Neural cell (in vitro differentiated cells): ENCODE data around the gene UGP2. TPM values are rescaled to one million over a fixed set of nuclear protein-coding genes. Genes with fewer than 3 reads are reported as not detected.

ENCODE experiments used
- H2AFZ ChIP-seq: fragments of 200-600, 300-800 bp; sonication (generic), shearing (Covaris generic); 2 replicates; pipeline ENCODE4 v1.6.0; 2014; ENCODE audit warnings: low read depth, mild to moderate bottlenecking, antibody characterized with exemption, low read length, moderate library complexity
- H3F3A ChIP-seq: fragments of 200-600 bp; shearing (Covaris generic); 2 replicates; pipeline ENCODE4 v1.6.1; 2016; ENCODE audit warnings: mild to moderate bottlenecking, moderate library complexity, mixed read lengths, antibody characterized with exemption, low read length; ENCODE audit not compliant: insufficient read depth, poor library complexity, severe bottlenecking
- H3K27ac ChIP-seq: fragments of 200-600, 300-800 bp; sonication (generic), shearing (Covaris generic); 2 replicates; pipeline ENCODE4 v1.5.1; 2014; ENCODE audit warnings: mild to moderate bottlenecking, low read length, moderate library complexity
- H3K27me3 ChIP-seq: fragments of 300-800, 200-600 bp; sonication (generic), shearing (Covaris generic); 2 replicates; pipeline ENCODE4 v1.6.0; 2014; ENCODE audit warnings: mild to moderate bottlenecking, low read depth, low read length, moderate library complexity; ENCODE audit not compliant: insufficient read depth
- H3K36me3 ChIP-seq: fragments of 300-800, 200-600 bp; sonication (generic), shearing (Covaris generic); 2 replicates; pipeline ENCODE4 v1.5.1; 2014; ENCODE audit warnings: mild to moderate bottlenecking, antibody characterized with exemption, low read length, moderate library complexity; ENCODE audit not compliant: insufficient read depth
- H3K4me2 ChIP-seq: fragments of 300-800, 200-600 bp; sonication (generic), shearing (Covaris generic); 2 replicates; pipeline ENCODE4 v1.6.0; 2014; ENCODE audit warnings: mild to moderate bottlenecking, low read length
- H3K4me3 ChIP-seq: fragments of 300-800, 200-600 bp; sonication (generic), shearing (Covaris generic); 2 replicates; pipeline ENCODE4 v1.5.1; 2014; ENCODE audit warnings: mild to moderate bottlenecking, low read length, moderate library complexity
- H3K79me2 ChIP-seq: fragments of 200-600 bp; shearing (Covaris generic); replicated peaks from 2 replicates; pipeline ENCODE4 v1.6.0; 2014; ENCODE audit warnings: mild to moderate bottlenecking, low read length, moderate library complexity; ENCODE audit not compliant: insufficient read depth
- H3K9ac ChIP-seq: fragments of 300-800, 200-600 bp; sonication (generic), shearing (Covaris generic); 2 replicates; pipeline ENCODE4 v1.6.1; 2016; ENCODE audit warnings: mild to moderate bottlenecking, low read length, mixed read lengths
- H3K9me2 ChIP-seq: fragments of 200-600 bp; shearing (Covaris generic); 2 replicates; pipeline ENCODE4 v1.6.1; 2016; ENCODE audit warnings: mild to moderate bottlenecking, low read length, mixed read lengths; ENCODE audit not compliant: insufficient read depth
- H3K9me3 ChIP-seq: fragments of 200-600, 300-800 bp; sonication (generic), shearing (Covaris generic); 2 replicates; pipeline ENCODE4 v1.6.1; 2016; ENCODE audit warnings: mild to moderate bottlenecking, mixed run types, low read length, moderate library complexity, mixed read lengths
- H4K20me1 ChIP-seq: fragments of 200-600 bp; shearing (Covaris generic); 2 replicates; pipeline ENCODE4 v1.6.1; 2016; ENCODE audit warnings: mild to moderate bottlenecking, mixed run types; ENCODE audit not compliant: insufficient read depth
- EP300 ChIP-seq: fragments of 450-650 bp; conservative IDR thresholded peaks from 2 replicates; pipeline ENCODE4 v1.6.1; 2014; ENCODE audit warnings: antibody characterized with exemption, mild to moderate bottlenecking, moderate library complexity; ENCODE audit not compliant: poor library complexity, severe bottlenecking
- EZH2 ChIP-seq: fragments of 200-600, 300-800 bp; shearing (Covaris generic), sonication (generic); IDR thresholded peaks from 2 replicates; pipeline ENCODE4 v1.6.1; 2014; ENCODE audit warnings: antibody characterized with exemption, low read length, borderline replicate concordance, mild to moderate bottlenecking; ENCODE audit not compliant: insufficient read depth, poor library complexity, severe bottlenecking
- MXI1 ChIP-seq: fragments of 450-650 bp; conservative IDR thresholded peaks from 2 replicates; pipeline ENCODE4 v1.6.1; 2014; ENCODE audit warnings: antibody characterized with exemption, mild to moderate bottlenecking; ENCODE audit not compliant: poor library complexity, severe bottlenecking
- POLR2AphosphoS5 ChIP-seq: IDR thresholded peaks from 2 replicates; pipeline ENCODE4 v1.6.1; 2012
- RAD21 ChIP-seq: fragments of 450-650 bp; conservative IDR thresholded peaks from 2 replicates; pipeline ENCODE4 v1.6.1; 2014; ENCODE audit warnings: antibody characterized with exemption, mild to moderate bottlenecking, moderate library complexity
- SMC3 ChIP-seq: fragments of 450-650 bp; conservative IDR thresholded peaks from 2 replicates; pipeline ENCODE4 v1.6.1; 2014; ENCODE audit warnings: antibody characterized with exemption, mild to moderate bottlenecking, moderate library complexity; ENCODE audit not compliant: poor library complexity
- TAF1 ChIP-seq: IDR thresholded peaks from 2 replicates; pipeline ENCODE4 v1.6.1; 2012; ENCODE audit warnings: low read depth
- polyA plus RNA-seq: library from polyadenylated mRNA; depleted of rRNA; stranded (reverse); fragments of >200 nt; gene quantifications from 2 replicates; pipeline ENCODE4 v1.2.3, GENCODE V29; 2014
- TF ChIP-seq, protein P1 (sequence below): IDR thresholded peaks from 2 replicates; pipeline ENCODE4 v1.6.1; 2012; ENCODE audit warnings: borderline replicate concordance
- TF ChIP-seq, protein P2 (sequence below): fragments of 450-650 bp; IDR thresholded peaks from 2 replicates; pipeline ENCODE4 v1.5.1; 2014; ENCODE audit warnings: antibody characterized with exemption, mild to moderate bottlenecking, moderate library complexity; ENCODE audit not compliant: poor library complexity, severe bottlenecking

UGP2 gene
- polyA plus RNA-seq, 1 donor from 2014 or later = 55.6 TPM

GRCh38 chr2:63888490-63889402 is 47.0 kb downstream of the UGP2 start:
- H3K9ac ChIP-seq = no peak overlapping the region
- no peaks in the 10 kb centered on the region for H4K20me1 ChIP-seq
- no peaks in the 10 kb centered on the region for H3F3A ChIP-seq
- H3K9me2 ChIP-seq = no peaks in the 10 kb centered on the region
- H3K27ac ChIP-seq = no peak overlapping the region
- H3K27me3 ChIP-seq = no peaks in the 10 kb centered on the region
- peaks cover 4% of the 10 kb centered on the region for H3K36me3 ChIP-seq
- no peak overlapping the region for H3K4me3 ChIP-seq
- TF ChIP-seq SMC3 = peak; percentile 87
- TF ChIP-seq, protein P1, sequence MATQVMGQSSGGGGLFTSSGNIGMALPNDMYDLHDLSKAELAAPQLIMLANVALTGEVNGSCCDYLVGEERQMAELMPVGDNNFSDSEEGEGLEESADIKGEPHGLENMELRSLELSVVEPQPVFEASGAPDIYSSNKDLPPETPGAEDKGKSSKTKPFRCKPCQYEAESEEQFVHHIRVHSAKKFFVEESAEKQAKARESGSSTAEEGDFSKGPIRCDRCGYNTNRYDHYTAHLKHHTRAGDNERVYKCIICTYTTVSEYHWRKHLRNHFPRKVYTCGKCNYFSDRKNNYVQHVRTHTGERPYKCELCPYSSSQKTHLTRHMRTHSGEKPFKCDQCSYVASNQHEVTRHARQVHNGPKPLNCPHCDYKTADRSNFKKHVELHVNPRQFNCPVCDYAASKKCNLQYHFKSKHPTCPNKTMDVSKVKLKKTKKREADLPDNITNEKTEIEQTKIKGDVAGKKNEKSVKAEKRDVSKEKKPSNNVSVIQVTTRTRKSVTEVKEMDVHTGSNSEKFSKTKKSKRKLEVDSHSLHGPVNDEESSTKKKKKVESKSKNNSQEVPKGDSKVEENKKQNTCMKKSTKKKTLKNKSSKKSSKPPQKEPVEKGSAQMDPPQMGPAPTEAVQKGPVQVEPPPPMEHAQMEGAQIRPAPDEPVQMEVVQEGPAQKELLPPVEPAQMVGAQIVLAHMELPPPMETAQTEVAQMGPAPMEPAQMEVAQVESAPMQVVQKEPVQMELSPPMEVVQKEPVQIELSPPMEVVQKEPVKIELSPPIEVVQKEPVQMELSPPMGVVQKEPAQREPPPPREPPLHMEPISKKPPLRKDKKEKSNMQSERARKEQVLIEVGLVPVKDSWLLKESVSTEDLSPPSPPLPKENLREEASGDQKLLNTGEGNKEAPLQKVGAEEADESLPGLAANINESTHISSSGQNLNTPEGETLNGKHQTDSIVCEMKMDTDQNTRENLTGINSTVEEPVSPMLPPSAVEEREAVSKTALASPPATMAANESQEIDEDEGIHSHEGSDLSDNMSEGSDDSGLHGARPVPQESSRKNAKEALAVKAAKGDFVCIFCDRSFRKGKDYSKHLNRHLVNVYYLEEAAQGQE = no peak
- TF ChIP-seq MXI1 = no peak
- TF ChIP-seq EP300 = no peak
- TF ChIP-seq TAF1 = no peak
- TF ChIP-seq, protein P2, sequence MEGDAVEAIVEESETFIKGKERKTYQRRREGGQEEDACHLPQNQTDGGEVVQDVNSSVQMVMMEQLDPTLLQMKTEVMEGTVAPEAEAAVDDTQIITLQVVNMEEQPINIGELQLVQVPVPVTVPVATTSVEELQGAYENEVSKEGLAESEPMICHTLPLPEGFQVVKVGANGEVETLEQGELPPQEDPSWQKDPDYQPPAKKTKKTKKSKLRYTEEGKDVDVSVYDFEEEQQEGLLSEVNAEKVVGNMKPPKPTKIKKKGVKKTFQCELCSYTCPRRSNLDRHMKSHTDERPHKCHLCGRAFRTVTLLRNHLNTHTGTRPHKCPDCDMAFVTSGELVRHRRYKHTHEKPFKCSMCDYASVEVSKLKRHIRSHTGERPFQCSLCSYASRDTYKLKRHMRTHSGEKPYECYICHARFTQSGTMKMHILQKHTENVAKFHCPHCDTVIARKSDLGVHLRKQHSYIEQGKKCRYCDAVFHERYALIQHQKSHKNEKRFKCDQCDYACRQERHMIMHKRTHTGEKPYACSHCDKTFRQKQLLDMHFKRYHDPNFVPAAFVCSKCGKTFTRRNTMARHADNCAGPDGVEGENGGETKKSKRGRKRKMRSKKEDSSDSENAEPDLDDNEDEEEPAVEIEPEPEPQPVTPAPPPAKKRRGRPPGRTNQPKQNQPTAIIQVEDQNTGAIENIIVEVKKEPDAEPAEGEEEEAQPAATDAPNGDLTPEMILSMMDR = peak; percentile 83
- TF ChIP-seq EZH2 = no peak
- no peak for TF ChIP-seq POLR2AphosphoS5
- peak; percentile 84 for TF ChIP-seq RAD21
- no peaks in the 10 kb centered on the region for H3K9me3 ChIP-seq
- no peak overlapping the region for H2AFZ ChIP-seq
- no peak overlapping the region for H3K4me2 ChIP-seq
- H3K79me2 ChIP-seq = no peaks in the 10 kb centered on the region

DNA sequence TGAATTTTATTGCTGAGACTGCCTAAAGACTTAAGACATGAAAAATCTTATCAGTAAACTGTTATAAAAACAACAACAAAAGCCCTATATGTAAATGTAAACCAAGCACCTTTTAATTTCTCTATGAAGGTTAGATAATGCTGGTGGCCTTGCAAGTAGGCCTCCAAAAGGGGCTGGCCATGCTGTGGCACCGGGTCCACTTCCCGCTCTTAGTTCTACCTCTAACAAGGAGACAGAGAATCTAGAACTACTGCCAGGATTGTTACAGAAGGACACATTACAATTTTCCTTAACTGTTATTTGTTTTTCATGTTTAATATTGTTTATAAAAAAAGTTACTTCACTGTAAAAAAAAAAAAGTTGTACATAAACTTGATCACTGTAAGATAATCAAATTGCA is 49.0 kb downstream of the UGP2 start:
- Histone ChIP-seq H3K4me2 (no peak overlapping the region), H2AFZ (no peak overlapping the region), H3K27me3 (no peaks in the 10 kb centered on the region), H3K79me2 (no peaks in the 10 kb centered on the region), H4K20me1 (no peaks in the 10 kb centered on the region), H3K4me3 (no peak overlapping the region), H3K27ac (no peak overlapping the region), H3F3A (no peaks in the 10 kb centered on the region), H3K9me3 (no peaks in the 10 kb centered on the region), H3K36me3 (peaks cover 4% of the 10 kb centered on the region), H3K9ac (no peak overlapping the region), H3K9me2 (no peaks in the 10 kb centered on the region)
- no peak for TF ChIP-seq MXI1
- TF ChIP-seq SMC3 = no peak
- no peak for TF ChIP-seq EP300
- TF ChIP-seq RAD21 = no peak
- TF ChIP-seq, protein P2 = no peak
- TF ChIP-seq POLR2AphosphoS5 = no peak
- TF ChIP-seq, protein P1 = no peak
- TF ChIP-seq EZH2 = no peak
- no peak for TF ChIP-seq TAF1
